Testis (tissue), 2 donors: Measurements from ENCODE around the gene AXDND1.
"Not testable (repeated sequence)": the region's sequence is repeated elsewhere in the genome, so short reads cannot be mapped to it uniquely, and the experiment has no call there.

Source experiments
- CTCF ChIP-seq, 3 experiments: fragments of 450-650 bp in 2 of 3; fragments of 200-600 bp in 1 of 3; sonication (generic) in 1 of 3; IDR thresholded peaks; one replicate each; pipeline ENCODE4 v1.5.1; 2016 to 2019; ENCODE audit warnings: antibody characterized with exemption in 3 of 3, mild to moderate bottlenecking in 2 of 3, moderate library complexity in 1 of 3
- POLR2A ChIP-seq: fragments of 450-650 bp; IDR thresholded peaks from one replicate; pipeline ENCODE4 v1.6.1; 2017; ENCODE audit warnings: antibody characterized with exemption, mild to moderate bottlenecking, moderate library complexity

GRCh38 chr1:179418706-179419105, 52.9 kb downstream of the AXDND1 start:
- TF ChIP-seq CTCF (IDR thresholded peaks at IDR 0.05); POLR2A: not testable (repeated sequence)
